ENCODE data around the gene SPIRE2. TPM values are rescaled to one million over a fixed set of nuclear protein-coding genes. Genes with fewer than 3 reads are reported as not detected.
"Not testable (repeated sequence)": the region's sequence is repeated elsewhere in the genome, so short reads cannot be mapped to it uniquely, and the experiment has no call there.

Gene SPIRE2
- total RNA-seq, 2 donors from 2014 or later, result 0.69 to 0.91 TPM

GRCh38 chr16:89821438-89822187 lies 6.7 kb upstream of the SPIRE2 start:
- H3K27me3 Mint-ChIP-seq (ENCODE audit: low read depth), result no peaks in the 10 kb centered on the region
- H3K4me3 Mint-ChIP-seq, result no peak overlapping the region
- DNase-seq (no peak), ATAC-seq (replicated peaks in 1 of 2) (no peak)
- peaks cover 35% of the 10 kb centered on the region for H3K4me1 Mint-ChIP-seq (ENCODE audit: low read depth)
- no peaks in the 10 kb centered on the region for H3K36me3 Mint-ChIP-seq (ENCODE audit: insufficient read depth in 2 of 2)
- no peaks in the 10 kb centered on the region for H3K9me3 Mint-ChIP-seq
- H3K27ac Mint-ChIP-seq, result no peak overlapping the region

DNA sequence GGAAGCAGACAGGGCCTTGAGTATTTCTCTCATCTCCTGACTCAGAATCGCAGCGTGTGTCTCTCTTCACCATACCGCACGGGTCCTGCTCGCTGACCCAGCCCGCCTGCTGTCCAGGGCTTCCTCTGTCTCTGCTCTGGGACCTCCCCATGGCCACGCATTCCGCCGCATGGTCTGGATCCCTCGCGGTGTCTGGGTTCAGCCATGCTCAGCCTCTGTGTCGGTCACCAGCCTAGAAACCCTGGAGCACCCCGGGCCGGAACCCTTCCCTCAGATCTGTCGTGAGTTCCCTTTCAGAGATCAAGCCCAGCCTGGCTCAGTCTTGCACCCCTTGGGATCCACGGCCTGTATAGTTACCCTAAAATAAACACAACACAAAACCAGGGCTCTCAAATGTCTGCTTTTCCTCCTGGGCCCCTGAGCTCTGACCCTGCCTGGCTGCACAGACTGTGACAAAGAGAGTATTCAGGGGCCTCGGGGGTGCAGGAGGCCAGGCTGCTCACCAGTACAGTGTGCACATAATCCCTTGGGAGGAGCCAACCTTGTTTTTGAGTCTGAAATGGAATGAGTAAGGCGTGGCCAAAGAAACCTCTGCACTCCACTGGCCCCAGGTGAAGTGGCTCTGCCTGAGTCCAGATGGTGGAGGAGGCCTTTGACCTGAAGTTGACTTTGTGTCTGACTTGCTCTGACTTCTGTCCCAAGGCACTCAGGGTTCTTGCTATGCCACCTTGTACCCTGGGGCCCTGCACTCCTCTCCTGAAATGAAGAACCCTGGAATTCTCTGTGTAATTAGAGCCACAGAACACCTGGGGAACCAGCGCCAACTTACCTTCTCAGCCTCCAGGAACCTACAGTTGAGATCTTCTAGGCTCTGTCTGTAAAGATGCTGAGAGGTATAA lies 5.8 kb upstream of the SPIRE2 start:
- H3K27ac Mint-ChIP-seq, result no peak overlapping the region
- no peaks in the 10 kb centered on the region for H3K9me3 Mint-ChIP-seq
- no peak for ATAC-seq (replicated peaks in 1 of 2)
- H3K36me3 Mint-ChIP-seq (ENCODE audit: insufficient read depth in 2 of 2), result no peaks in the 10 kb centered on the region
- no peaks in the 10 kb centered on the region for H3K27me3 Mint-ChIP-seq (ENCODE audit: low read depth)
- H3K4me3 Mint-ChIP-seq, result no peak overlapping the region
- no peak for DNase-seq
- peaks cover 31% of the 10 kb centered on the region for H3K4me1 Mint-ChIP-seq (ENCODE audit: low read depth)

DNA sequence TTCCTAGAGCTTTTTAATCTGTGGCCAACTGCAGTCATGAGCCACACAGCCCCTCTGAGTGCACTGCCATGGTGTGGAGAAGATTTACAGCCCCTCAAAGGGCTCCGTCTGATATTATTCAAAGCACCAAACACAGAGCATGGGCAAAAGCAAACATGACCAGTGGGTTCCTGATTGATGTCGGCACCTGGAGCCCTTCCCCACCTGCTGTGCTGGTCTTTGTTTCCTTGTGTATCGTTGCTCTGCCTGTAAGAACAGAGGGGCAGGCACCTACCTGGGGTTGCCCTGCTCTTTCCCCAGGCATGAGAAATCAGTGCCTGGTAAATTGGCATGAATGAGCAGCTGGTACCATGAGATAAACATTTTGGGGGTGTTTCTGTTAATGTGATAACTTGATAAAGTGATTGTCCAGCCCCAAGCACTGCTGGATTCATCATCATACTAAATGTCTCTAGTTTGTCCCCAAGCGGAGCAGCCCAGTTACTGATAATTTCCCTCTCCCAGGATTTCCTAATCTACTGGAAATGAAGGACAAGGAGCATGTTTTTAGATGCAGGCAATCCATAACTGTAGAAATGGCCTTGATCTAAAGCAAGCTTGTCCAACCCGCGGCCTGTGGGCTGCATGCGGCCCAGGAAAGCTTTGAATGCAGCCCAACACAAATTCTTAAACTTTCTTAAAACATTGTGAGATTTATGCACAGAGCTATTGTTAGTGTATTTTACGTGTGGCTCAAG lies 5.0 kb upstream of the SPIRE2 start:
- no peaks in the 10 kb centered on the region for H3K27me3 Mint-ChIP-seq (ENCODE audit: low read depth)
- peaks cover 23% of the 10 kb centered on the region for H3K4me1 Mint-ChIP-seq (ENCODE audit: low read depth)

GRCh38 chr16:89823824-89824148 lies 4.5 kb upstream of the SPIRE2 start:
- peaks cover 18% of the 10 kb centered on the region for H3K4me1 Mint-ChIP-seq (ENCODE audit: low read depth)
- H3K27me3 Mint-ChIP-seq (ENCODE audit: low read depth); H3K27ac Mint-ChIP-seq; DNase-seq; H3K36me3 Mint-ChIP-seq (ENCODE audit: insufficient read depth in 2 of 2); H3K9me3 Mint-ChIP-seq; H3K4me3 Mint-ChIP-seq; ATAC-seq (replicated peaks in 1 of 2): not testable (repeated sequence)

More for the DNA sequence above, 5.0 kb upstream of the SPIRE2 start:
- DNase-seq, result no peak
- H3K27ac Mint-ChIP-seq, result no peak overlapping the region
- no peak for ATAC-seq (replicated peaks in 1 of 2)
- H3K4me3 Mint-ChIP-seq, result no peak overlapping the region
- H3K9me3 Mint-ChIP-seq, result no peaks in the 10 kb centered on the region
- H3K36me3 Mint-ChIP-seq (ENCODE audit: insufficient read depth in 2 of 2), result no peaks in the 10 kb centered on the region

- no peak for ATAC-seq (replicated peaks in 1 of 2)
- Mint-ChIP-seq H3K4me3 (peak overlapping the region in 1 of 2 donors; percentile 39), H3K27ac (no peak overlapping the region), H3K36me3 (ENCODE audit: insufficient read depth in 2 of 2) (no peaks in the 10 kb centered on the region), H3K9me3 (no peaks in the 10 kb centered on the region), H3K4me1 (ENCODE audit: low read depth) (peaks cover 9% of the 10 kb centered on the region), H3K27me3 (ENCODE audit: low read depth) (peaks cover 22% of the 10 kb centered on the region)
- DNase-seq, result no peak
These were observed 1.5 kb upstream of the SPIRE2 start for GRCh38 chr16:89826531-89827382.

DNA sequence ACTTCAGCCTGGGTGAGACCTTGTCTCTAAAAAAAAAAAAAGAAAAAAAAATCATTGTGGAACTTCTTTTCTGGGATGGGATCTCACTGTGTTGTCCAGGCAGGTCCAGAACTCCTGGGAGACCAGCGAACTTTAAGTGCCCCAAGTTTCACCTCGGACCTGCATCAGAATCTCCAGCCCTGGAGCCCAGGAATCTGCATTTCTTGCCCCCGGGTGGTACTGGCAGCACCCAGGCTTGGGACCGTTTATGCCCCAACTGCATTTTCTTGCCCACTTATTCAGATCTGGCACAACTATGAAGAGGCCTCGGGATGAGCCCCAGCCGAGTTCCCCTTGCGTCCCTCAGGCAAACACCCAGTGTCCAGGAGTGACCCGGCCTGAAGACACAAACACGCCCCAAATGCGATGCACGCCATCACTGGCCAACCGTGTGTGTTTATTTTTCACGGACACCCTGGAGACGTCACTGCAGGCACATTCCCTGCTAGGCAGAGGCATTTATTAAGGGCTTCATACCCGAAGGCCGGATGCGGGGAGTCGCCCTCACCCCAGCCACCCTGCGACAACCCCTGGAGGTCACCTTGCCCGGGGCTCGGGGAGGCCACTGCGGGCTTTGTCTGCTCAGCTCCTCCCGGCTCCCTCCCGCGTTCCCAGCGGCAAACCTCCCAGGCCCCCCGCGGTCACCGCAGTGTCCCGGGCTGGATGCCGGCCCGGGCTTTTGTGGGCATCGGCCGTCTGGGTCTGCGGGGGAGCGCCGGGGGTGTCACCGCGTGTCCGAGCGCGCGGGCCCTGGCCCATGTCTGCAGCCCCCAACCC lies 684 bp upstream of the SPIRE2 start:
- H3K4me3 Mint-ChIP-seq, result peak overlapping the region; percentile 58 to 72
- H3K27me3 Mint-ChIP-seq (ENCODE audit: low read depth), result peaks cover 30% of the 10 kb centered on the region
- ATAC-seq (replicated peaks in 1 of 2), result no peak
- no peaks in the 10 kb centered on the region for H3K9me3 Mint-ChIP-seq
- no peaks in the 10 kb centered on the region for H3K36me3 Mint-ChIP-seq (ENCODE audit: insufficient read depth in 2 of 2)
- no peak for DNase-seq
- no peak overlapping the region for H3K27ac Mint-ChIP-seq
- H3K4me1 Mint-ChIP-seq (ENCODE audit: low read depth), result peaks cover 4% of the 10 kb centered on the region

- H3K27ac Mint-ChIP-seq, result no peak overlapping the region
- H3K4me1 Mint-ChIP-seq (ENCODE audit: low read depth), result peaks cover 4% of the 10 kb centered on the region
- no peak for ATAC-seq (replicated peaks in 1 of 2)
- no peak for DNase-seq
- H3K9me3 Mint-ChIP-seq, result no peaks in the 10 kb centered on the region
- no peaks in the 10 kb centered on the region for H3K36me3 Mint-ChIP-seq (ENCODE audit: insufficient read depth in 2 of 2)
- H3K4me3 Mint-ChIP-seq, result peak overlapping the region; percentile 73
- H3K27me3 Mint-ChIP-seq (ENCODE audit: low read depth), result peaks cover 31% of the 10 kb centered on the region
These were observed 775 bp downstream of the SPIRE2 start for GRCh38 chr16:89828870-89829629.

DNA sequence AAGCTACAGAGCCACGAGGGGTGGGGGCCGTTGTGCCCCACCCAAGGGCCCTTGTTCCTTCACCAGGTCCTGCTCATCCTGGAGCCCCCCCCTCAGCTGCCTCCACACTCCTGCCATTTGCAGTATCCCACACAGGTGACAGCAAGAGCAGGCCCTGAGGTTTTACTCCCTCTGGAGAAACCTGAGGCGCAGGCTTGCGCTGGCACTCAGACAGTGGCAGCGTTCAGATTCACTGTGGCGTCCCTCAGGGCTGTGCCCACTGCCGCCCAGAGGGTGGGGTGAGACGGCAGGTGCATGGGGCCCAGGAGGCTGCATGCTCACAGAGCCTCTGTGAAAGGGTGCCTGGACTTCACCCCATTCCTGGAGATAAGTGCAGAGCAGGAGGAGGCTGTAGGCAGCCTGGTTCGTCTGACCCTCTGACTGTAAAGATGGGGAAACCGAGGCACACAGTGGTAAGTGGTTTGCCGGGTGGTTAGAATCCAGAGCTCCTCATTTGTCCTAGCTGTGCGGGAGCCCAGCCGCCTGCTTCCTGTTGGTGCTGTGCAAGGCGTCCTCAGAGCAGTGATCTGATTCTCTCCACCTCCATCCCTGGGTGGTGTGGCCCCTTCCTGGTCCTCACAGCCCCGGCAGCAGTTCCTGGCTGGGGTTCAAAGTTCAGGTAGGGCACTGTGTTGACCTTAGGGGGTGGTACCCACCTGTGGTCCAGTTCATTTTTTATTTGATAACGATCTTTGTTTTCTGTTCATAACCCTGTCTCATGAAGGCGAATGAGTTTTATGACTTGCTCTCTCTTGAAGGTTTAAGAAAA lies 1.6 kb downstream of the SPIRE2 start:
- H3K4me1 Mint-ChIP-seq (ENCODE audit: low read depth), result peaks cover 4% of the 10 kb centered on the region
- no peaks in the 10 kb centered on the region for H3K36me3 Mint-ChIP-seq (ENCODE audit: insufficient read depth in 2 of 2)
- H3K9me3 Mint-ChIP-seq, result no peaks in the 10 kb centered on the region
- no peak for DNase-seq
- ATAC-seq (replicated peaks in 1 of 2), result no peak
- H3K27ac Mint-ChIP-seq, result no peak overlapping the region
- H3K27me3 Mint-ChIP-seq (ENCODE audit: low read depth), result peaks cover 31% of the 10 kb centered on the region
- H3K4me3 Mint-ChIP-seq, result peak overlapping the region; percentile 21 to 39

DNA sequence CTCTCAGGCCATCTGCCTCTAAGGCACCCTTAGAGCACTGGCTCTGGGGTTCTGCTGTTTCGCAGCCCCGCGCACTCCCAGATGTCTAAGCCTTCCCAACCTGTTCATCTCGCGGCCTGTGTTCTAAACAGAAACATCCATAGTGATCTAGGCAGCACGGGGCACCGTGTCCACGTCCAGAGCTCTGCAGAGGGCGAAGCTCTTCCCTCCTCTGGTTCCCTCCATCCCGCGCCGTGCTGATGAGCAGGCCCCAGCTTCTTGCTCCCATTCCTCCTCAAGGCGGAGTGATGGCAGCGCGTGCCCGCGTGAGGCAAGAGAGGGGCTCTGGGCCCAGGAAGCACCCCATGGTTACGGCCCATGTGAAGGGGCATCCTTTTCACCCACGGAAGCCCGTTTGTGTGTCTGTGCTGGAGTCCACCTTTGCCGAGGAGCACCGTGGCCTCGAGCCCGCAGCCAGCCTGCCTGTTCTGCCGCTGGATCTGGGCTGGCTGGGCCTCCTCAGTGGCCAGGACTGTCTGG lies 3.6 kb downstream of the SPIRE2 start:
- DNase-seq (no peak), ATAC-seq (replicated peaks in 1 of 2) (no peak)
- Mint-ChIP-seq H3K4me3 (no peak overlapping the region), H3K27ac (no peak overlapping the region), H3K9me3 (no peaks in the 10 kb centered on the region), H3K4me1 (ENCODE audit: low read depth) (peaks cover 4% of the 10 kb centered on the region), H3K27me3 (ENCODE audit: low read depth) (peaks cover 31% of the 10 kb centered on the region), H3K36me3 (ENCODE audit: insufficient read depth in 2 of 2) (no peaks in the 10 kb centered on the region)

DNA sequence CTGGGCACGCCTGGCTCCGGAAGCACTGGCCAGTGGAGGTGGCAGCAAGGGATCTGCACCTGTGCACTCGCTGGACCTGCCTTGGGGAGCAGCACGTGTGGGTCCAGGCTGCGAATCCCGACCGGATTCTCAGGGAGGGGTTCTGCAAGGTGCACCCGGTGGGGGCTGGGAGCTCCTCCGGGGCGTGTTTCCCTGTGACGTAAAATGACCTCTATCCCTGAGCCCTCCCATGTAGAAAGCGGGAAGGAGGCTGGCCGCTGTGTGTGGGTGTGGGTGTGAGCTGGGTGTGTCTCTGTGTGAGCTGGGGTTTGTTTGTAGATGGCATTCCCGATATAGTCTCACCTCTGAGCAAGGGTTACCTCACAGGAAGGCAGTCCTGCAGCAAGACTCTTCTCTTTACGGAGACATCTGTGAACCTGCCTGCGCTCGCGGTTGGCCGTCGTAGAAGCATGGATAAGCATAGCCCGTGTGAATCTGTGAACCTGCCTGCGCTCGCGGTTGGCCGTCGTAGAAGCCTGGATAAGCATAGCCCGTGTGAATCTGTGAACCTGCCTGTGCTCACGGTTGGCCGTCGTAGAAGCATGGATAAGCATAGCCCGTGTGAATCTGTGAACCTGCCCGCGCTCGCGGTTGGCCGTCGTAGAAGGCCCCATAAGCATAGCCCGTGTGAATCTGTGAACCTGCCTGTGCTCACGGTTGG lies 5.5 kb downstream of the SPIRE2 start:
- ATAC-seq (replicated peaks in 1 of 2); H3K36me3 Mint-ChIP-seq (ENCODE audit: insufficient read depth in 2 of 2); H3K27ac Mint-ChIP-seq; H3K9me3 Mint-ChIP-seq; DNase-seq; H3K4me3 Mint-ChIP-seq: not testable (repeated sequence)
- peaks cover 31% of the 10 kb centered on the region for H3K27me3 Mint-ChIP-seq (ENCODE audit: low read depth)
- peaks cover 22% of the 10 kb centered on the region for H3K4me1 Mint-ChIP-seq (ENCODE audit: low read depth)
